ENCODE data around the gene BPIFB4. TPM values are rescaled to one million over a fixed set of nuclear protein-coding genes. Genes with fewer than 3 reads are reported as not detected.

The BPIFB4 gene
- polyA plus RNA-seq, 1 donor (not counting 4 experiments of a cell fraction or from before 2014, with no cell fraction given), result not detected

DNA sequence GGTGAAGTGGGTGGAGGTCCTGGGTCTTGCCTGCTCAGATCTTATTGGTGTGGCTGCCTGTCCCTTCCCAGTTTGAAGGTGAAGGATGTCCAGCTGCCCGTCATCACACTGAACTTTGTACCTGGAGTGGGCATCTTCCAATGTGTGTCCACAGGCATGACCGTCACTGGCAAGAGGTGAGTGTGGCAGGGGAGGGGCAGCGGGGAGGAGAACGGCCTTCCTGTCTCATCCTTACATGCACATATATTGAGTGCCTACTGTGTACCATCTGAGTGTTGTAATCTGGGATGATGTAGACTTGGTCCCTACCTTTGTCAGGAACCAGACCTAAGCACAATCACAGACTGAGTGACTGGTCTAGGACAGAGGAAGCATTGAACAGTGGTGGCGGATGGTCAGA lies 45.3 kb upstream of the BPIFB4 start:
- no peaks in the 10 kb centered on the region for H3K36me3 ChIP-seq (ENCODE audit: control insufficient read depth in 2 of 2, extremely low read depth in 1 of 2, insufficient read depth in 2 of 2, low read length in 2 of 2)
- FAIRE-seq (no peak), DNase-seq (ENCODE audit: low read depth, low spot score) (no peak)
- H4K20me1 ChIP-seq (ENCODE audit: control insufficient read depth, extremely low read depth, insufficient read depth, low read length), result no peaks in the 10 kb centered on the region
- H3K27ac ChIP-seq (ENCODE audit: control insufficient read depth, insufficient read depth, low read length), result no peak overlapping the region
- H3K9ac ChIP-seq (ENCODE audit: control insufficient read depth, extremely low read depth, insufficient read depth, low read length), result no peak overlapping the region
- H3K4me1 ChIP-seq (ENCODE audit: control insufficient read depth, extremely low read depth, insufficient read depth, low read length), result no peaks in the 10 kb centered on the region
- no peak overlapping the region for H3K4me3 ChIP-seq (ENCODE audit: control insufficient read depth in 2 of 3, extremely low read depth in 1 of 3, insufficient read depth in 2 of 3, low read depth in 1 of 3, low read length in 3 of 3)
- no peaks in the 10 kb centered on the region for H3K27me3 ChIP-seq (ENCODE audit: control insufficient read depth, extremely low read depth, insufficient read depth, low read length)
- no peak overlapping the region for H3K4me2 ChIP-seq (ENCODE audit: control insufficient read depth, extremely low read depth, insufficient read depth, low read depth, low read length)
- TF ChIP-seq EZH2 (IDR thresholded peaks at IDR 0.05; ENCODE audit: low read length), result no peak
- TF ChIP-seq, protein P1, sequence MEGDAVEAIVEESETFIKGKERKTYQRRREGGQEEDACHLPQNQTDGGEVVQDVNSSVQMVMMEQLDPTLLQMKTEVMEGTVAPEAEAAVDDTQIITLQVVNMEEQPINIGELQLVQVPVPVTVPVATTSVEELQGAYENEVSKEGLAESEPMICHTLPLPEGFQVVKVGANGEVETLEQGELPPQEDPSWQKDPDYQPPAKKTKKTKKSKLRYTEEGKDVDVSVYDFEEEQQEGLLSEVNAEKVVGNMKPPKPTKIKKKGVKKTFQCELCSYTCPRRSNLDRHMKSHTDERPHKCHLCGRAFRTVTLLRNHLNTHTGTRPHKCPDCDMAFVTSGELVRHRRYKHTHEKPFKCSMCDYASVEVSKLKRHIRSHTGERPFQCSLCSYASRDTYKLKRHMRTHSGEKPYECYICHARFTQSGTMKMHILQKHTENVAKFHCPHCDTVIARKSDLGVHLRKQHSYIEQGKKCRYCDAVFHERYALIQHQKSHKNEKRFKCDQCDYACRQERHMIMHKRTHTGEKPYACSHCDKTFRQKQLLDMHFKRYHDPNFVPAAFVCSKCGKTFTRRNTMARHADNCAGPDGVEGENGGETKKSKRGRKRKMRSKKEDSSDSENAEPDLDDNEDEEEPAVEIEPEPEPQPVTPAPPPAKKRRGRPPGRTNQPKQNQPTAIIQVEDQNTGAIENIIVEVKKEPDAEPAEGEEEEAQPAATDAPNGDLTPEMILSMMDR (optimal IDR thresholded peaks at IDR 0.05 in 1 of 3, IDR thresholded peaks at IDR 0.05 in 1 of 3, conservative IDR thresholded peaks at IDR 0.05 in 1 of 3; ENCODE audit: extremely low read depth in 1 of 3, insufficient read depth in 2 of 3, low read length in 3 of 3), result no peak
- dilution Hi-C loops (cut with MboI; ENCODE audit: extremely low pct_ligation_motif_present, low sequenced_read_pairs), result no loop called here
- H3K9me1 ChIP-seq (ENCODE audit: control insufficient read depth, extremely low read depth, insufficient read depth, low read length), result no peaks in the 10 kb centered on the region
- H3K79me2 ChIP-seq (ENCODE audit: control insufficient read depth, insufficient read depth, low read length), result no peaks in the 10 kb centered on the region
- H2AFZ ChIP-seq (ENCODE audit: control insufficient read depth, low read length), result no peak overlapping the region
- H3K9me3 ChIP-seq (ENCODE audit: control insufficient read depth, low read depth, low read length), result no peaks in the 10 kb centered on the region

DNA sequence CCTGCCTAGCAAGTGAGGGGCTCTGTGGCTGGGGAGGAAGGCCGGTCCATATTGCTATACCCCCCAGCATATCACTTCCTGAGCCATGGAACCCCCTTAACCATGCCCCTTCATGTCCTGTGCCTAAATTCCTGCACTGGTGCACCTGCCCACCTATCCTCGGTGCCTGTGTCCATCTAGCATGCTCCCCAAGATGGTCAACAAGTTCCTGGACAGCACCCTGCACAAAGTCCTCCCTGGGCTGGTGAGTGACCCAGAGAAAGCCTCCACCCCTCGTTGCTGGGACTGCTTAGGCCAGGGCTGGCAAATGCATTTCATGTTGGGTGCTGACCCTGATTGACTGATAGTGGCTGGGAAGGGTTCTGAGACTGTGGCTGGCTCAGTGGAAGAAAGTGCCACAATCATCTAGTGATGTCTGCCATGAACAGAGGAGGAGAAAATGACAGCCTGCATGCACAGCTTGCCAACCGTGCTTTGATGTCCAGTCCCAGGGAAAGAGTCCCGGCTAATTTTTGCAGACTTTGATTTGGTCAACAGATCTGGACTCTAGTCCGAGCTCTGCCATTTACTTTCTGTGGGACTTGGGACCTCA lies 44.4 kb upstream of the BPIFB4 start:
- dilution Hi-C loops (cut with MboI; ENCODE audit: extremely low pct_ligation_motif_present, low sequenced_read_pairs), result no loop called here
- H2AFZ ChIP-seq (ENCODE audit: control insufficient read depth, low read length), result no peak overlapping the region
- no peak for DNase-seq (ENCODE audit: low read depth, low spot score)
- H3K27ac ChIP-seq (ENCODE audit: control insufficient read depth, insufficient read depth, low read length), result no peak overlapping the region
- peaks cover 2% of the 10 kb centered on the region for H3K27me3 ChIP-seq (ENCODE audit: control insufficient read depth, extremely low read depth, insufficient read depth, low read length)
- H4K20me1 ChIP-seq (ENCODE audit: control insufficient read depth, extremely low read depth, insufficient read depth, low read length), result no peaks in the 10 kb centered on the region
- FAIRE-seq, result no peak
- no peaks in the 10 kb centered on the region for H3K9me1 ChIP-seq (ENCODE audit: control insufficient read depth, extremely low read depth, insufficient read depth, low read length)
- no peaks in the 10 kb centered on the region for H3K9me3 ChIP-seq (ENCODE audit: control insufficient read depth, low read depth, low read length)
- no peak overlapping the region for H3K4me2 ChIP-seq (ENCODE audit: control insufficient read depth, extremely low read depth, insufficient read depth, low read depth, low read length)
- H3K4me1 ChIP-seq (ENCODE audit: control insufficient read depth, extremely low read depth, insufficient read depth, low read length), result no peaks in the 10 kb centered on the region
- no peaks in the 10 kb centered on the region for H3K36me3 ChIP-seq (ENCODE audit: control insufficient read depth in 2 of 2, extremely low read depth in 1 of 2, insufficient read depth in 2 of 2, low read length in 2 of 2)
- H3K9ac ChIP-seq (ENCODE audit: control insufficient read depth, extremely low read depth, insufficient read depth, low read length), result no peak overlapping the region
- TF ChIP-seq, protein P1 (optimal IDR thresholded peaks at IDR 0.05 in 1 of 3, IDR thresholded peaks at IDR 0.05 in 1 of 3, conservative IDR thresholded peaks at IDR 0.05 in 1 of 3; ENCODE audit: extremely low read depth in 1 of 3, insufficient read depth in 2 of 3, low read length in 3 of 3), result no peak
- TF ChIP-seq EZH2 (IDR thresholded peaks at IDR 0.05; ENCODE audit: low read length), result no peak
- H3K4me3 ChIP-seq (ENCODE audit: control insufficient read depth in 2 of 3, extremely low read depth in 1 of 3, insufficient read depth in 2 of 3, low read depth in 1 of 3, low read length in 3 of 3), result no peak overlapping the region
- H3K79me2 ChIP-seq (ENCODE audit: control insufficient read depth, insufficient read depth, low read length), result no peaks in the 10 kb centered on the region
